ACHN (cell line): ENCODE data around the gene GBX1.

Experiments used
- DNase-seq: peaks from one replicate; pipeline ENCODE4 v3.0.0-alpha.2; 2015
- in situ Hi-C: cut with HindIII; loops from 2 replicates; pipeline ENCODE4 v1.10.0; 2017; ENCODE audit warnings: low sequenced_read_pairs, low pct_ligation_motif_present, low pct_unique_long_range_greater_than_20kb

Gene GBX1

GRCh38 chr7:151176401-151176800, 8.9 kb upstream of the GBX1 start:
- no peak for DNase-seq
- in situ Hi-C loops = no loop called here

DNA sequence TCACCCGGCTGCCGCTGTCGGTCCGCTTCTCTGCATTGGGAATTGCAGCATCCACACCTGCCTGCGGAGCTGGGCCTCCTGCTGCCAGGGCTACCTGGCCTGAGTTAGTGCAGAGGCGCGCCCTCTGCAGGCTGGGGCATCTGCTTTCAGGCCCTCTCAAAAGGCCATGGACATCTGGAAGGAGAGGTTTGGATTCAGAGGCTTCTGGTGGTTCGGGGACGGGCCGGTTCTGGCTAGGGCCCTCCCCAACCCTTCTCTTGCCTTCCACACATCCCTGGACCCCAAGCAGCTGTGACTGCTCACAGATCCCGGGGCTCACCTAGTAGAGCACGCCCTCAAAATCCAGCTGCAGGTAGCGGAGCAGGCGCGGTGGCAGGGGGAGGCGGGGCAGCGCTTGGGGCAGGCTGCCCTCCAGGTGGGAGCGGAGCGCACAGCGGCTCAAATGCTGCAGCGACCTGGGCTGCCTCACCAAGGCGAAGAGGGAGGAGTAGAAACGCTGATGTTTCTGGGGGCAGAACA, 8.4 kb upstream of the GBX1 start:
- in situ Hi-C loops = no loop called here
- no peak for DNase-seq

- in situ Hi-C loops = no loop called here
These were observed 7.7 kb upstream of the GBX1 start for GRCh38 chr7:151175047-151175792.

GRCh38 chr7:151174246-151175046, 7.0 kb upstream of the GBX1 start:
- DNase-seq = no peak
- in situ Hi-C loops = no loop called here

More at GRCh38 chr7:151175047-151175792, 7.7 kb upstream of the GBX1 start:
- no peak for DNase-seq

- in situ Hi-C loops = no loop called here
- DNase-seq = no peak
These were observed 6.1 kb upstream of the GBX1 start for GRCh38 chr7:151173386-151174245.

DNA sequence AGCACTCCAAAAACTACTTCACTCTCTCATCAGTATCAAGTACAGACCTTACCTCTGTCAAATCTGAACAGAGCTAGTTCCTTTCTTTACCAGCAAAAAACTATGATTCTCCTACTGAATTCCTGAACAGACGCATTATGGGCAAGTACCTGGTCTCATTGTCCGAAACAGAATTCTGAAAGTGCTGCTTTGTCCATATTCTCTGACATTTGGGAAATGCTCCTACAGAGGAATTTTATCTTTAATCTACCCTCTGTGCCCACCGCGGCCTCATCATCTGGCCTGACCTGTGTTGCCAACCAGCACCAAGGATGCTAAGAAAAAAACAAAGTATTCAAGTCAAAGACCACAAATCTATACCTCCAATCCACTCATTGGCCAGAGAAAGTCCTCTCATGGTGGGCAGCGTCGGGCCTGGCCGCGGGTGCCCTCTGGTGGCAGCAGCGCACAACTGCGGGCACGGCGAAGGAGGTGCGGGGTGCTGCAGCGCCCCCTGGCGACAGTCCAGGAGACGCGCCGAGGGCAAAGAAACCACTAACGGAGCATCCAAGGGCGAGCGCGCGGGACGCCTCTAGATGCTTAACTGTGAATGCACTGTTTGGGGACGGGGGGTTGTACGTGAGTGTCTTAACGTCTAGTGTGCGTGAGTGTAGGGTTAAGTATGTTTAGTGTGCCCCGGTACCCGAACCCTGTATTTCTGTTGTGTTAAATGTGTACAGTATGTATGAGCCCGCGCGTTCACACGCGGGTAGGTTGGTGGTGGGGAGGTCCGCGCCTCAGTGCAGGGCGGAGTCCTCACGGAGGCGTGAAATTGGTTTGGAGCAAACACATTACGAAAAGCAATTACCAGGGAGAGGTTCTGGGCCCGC, 5.0 kb upstream of the GBX1 start:
- peak; percentile 78 for DNase-seq
- in situ Hi-C loops = no loop called here

DNA sequence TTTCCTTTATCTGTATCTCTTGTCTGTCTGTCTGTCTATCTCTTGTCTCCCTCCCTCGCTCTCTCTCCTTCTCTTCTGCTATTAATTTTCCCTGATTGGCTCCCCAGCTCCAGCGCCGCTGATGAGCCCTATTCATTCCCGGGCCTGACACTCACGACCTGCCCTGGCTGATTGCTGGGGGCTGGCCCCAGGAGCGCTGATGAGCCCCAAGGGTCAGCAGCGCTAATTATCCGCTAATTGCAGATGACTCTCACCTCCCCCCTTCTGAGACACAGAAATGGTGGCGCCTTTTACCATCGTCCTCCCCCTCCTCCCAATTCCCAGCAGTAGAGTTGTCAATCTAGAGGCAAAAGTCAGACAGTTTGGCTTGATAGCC, 1.3 kb upstream of the GBX1 start:
- in situ Hi-C loops = no loop called here
- DNase-seq = no peak

GRCh38 chr7:151168003-151168786, 701 bp upstream of the GBX1 start:
- DNase-seq = peak; percentile 59
- in situ Hi-C loops = no loop called here

DNA sequence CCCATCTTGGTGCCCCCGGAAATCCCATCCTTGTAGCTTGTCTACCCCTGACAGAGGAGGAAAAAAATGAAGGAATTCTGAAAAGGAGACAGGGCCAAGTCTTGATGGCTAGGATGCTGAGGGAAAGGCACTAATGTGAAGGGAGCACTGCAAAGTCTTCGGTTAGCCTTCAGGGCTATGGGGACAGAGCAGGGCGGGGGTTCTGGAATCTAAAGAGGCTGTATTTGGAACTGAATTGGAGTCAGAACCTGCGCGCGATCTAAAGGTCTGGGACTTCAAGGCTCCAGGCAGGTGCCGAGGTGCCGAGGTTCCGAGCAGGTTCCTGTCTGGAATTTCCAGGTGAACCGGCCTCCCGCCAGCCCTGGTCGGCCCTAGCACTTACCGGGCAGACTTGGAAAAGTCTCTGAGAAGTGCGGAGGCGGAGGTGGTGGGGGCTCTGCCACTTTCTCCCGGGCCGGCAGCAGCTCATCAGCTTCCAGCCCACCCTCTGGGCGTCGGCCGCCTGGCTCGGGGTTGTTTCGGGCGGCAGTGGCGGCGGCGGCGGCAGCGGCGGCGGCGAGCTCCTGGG, 781 bp downstream of the GBX1 start:
- DNase-seq = no peak
- in situ Hi-C loops = no loop called here

DNA sequence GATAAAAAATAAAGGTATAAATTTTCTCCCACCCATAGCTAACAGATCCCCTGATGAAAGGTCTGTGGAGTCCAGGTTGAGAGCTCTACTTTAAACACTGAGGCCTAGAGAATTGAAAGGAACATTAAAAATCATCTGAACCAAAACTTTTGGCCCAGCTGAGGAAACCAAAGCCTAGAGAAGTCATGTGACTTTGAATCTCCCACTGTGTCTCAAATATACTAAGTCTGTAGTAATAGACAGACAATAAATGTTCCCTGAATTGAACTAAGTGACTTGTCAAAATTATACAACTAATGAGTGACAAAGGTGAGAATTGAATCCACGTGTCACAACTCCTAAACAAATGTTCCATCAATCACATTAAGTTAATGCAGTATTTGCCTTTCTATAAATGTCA, 5.7 kb downstream of the GBX1 start:
- in situ Hi-C loops = no loop called here
- DNase-seq = no peak

DNA sequence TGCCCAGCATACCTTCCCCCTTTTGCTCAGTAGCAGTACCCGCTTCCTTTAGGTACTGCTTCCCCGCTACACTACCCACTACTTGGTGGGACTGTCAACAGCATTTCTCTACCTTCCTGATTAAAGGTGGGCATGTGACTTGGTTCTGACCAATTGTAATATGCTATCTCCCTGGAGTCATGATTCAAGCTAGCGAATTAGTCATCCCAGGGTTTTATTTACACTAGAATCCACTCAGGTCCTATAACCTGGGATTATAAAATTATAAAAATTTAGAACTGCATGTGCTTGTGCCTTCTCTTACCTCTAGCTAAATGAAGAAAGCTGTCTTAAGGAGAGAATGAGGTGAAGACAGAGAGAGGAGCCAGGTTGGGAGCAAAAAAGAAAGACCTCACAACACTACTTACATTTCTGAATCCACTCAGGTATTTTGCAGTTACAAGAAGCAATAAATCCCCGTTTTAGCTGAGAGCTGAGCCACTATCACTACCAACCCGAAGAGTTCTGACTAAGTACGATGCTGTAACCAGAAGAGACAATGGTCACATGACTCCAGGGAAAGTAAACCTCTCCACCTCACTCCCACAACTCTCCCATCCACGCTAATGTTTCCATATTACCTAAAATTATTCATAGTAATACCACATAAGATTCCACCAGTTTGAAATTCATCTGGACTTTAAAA, 9.7 kb downstream of the GBX1 start:
- in situ Hi-C loops = no loop called here
- no peak for DNase-seq

- in situ Hi-C loops = no loop called here
- DNase-seq = no peak
These were observed 14.6 kb downstream of the GBX1 start for GRCh38 chr7:151152643-151153513.

DNA sequence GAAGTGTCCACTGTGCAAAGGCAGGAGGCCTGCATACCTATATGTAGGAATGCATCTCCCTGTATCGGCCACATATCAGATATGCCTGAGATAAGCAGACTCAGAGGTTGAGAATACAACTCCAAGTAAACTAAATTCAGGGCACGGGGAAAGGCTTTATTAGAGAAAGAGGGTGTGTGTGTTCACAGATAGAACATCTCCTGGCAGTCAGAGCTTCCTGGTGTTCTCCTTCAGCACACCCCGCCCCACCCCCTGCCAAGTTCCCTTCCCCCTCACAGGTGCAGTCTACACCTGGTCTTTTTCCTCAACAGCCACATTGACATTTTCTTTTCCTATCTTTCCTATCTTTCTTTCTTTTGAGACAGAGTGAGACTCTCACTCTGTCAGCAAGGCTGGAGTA, 17.1 kb downstream of the GBX1 start:
- DNase-seq = no peak
- in situ Hi-C loops = no loop called here

DNA sequence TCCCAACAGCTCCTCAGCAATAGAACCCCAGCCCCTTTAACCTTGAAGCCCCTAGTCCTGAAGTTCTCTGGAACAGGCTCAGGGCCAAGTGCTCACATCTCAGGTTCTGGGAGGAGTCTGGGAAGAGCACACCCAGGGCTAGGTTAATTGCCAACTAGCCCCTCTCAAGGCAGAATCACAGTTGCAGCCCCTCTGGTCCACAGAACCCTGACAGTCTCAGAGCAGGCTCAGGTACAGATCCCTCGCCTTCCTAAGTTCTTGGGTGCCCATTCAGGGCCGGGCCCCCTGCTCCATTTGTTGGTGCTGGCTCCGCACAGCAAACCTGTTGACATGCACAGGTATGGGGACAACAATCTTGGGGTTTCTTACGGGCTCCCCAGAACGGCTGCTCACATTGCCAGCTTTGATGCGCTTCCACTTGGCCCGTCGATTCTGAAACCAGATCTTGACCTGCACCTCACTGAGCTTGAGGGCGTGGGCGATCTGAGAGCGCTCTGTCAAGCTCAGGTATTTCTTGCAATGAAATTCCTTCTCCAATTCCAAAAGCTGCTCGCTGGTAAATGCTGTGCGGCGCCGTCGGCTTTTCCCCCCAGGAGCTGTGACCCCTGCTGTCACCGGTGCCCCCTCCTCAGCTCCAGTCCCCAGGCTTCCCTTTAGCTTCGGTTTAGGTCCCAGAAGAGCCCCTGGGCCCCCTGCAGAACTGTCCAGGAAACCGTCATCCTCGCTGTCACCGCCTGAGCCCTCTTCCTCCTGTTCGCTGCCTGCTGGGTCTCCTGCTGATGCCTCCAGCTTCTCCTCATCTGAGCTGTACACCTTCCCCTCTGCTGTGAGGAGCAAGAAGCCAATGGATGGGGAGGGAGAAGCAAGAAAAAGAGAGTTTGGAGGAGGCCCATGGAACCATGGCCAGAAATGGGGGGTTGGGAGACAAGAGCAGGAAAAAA, 18.9 kb downstream of the GBX1 start:
- no peak for DNase-seq
- in situ Hi-C loops = loop anchor here (5.0 kb wide), 2 partner anchors 59 to 61 kb away; partner anchors contain the start of gene AGAP3

- DNase-seq = no peak
- in situ Hi-C loops = loop anchor here (5.0 kb wide), 2 partner anchors 59 to 61 kb away; partner anchors contain the start of gene AGAP3
These were observed 20.7 kb downstream of the GBX1 start for GRCh38 chr7:151146761-151147160.
